GM19193 (cell line): ENCODE results near the gene XPR1.
A peak's percentile ranks its signal among the peaks of the same experiment; 100 is the strongest.

Experiments used
- POLR2A ChIP-seq: IDR thresholded peaks from 4 replicates; pipeline ENCODE4 v1.6.1; 2011; ENCODE audit not compliant: insufficient read depth, insufficient read length; ENCODE audit errors: extremely low read depth

The XPR1 gene

DNA sequence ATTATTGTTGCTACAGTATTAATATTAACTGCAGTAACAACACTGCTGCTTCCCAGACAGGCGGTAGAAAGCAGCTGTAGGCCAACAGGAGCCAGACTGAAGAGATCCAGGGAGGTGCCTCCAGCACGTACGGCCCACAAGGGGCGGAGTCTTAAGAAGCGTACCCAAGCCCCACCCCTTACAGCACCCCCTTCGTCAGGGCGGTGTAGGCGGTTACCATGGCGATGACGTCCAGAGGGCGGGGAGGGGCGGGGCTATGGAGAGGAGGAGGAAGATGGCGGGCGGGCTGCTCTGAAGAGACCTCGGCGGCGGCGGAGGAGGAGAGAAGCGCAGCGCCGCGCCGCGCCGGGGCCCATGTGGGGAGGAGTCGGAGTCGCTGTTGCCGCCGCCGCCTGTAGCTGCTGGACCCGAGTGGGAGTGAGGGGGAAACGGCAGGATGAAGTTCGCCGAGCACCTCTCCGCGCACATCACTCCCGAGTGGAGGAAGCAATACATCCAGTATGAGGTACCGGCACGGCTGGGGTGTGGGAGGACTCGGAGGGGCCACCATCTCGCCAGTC, at the start of gene XPR1:
TSS of gene XPR1 (plus strand) at position 257 of the 560 bp plus-strand sequence. CDS start at position 437, 180 bp downstream.
- TF ChIP-seq POLR2A, result peak; percentile 82

DNA sequence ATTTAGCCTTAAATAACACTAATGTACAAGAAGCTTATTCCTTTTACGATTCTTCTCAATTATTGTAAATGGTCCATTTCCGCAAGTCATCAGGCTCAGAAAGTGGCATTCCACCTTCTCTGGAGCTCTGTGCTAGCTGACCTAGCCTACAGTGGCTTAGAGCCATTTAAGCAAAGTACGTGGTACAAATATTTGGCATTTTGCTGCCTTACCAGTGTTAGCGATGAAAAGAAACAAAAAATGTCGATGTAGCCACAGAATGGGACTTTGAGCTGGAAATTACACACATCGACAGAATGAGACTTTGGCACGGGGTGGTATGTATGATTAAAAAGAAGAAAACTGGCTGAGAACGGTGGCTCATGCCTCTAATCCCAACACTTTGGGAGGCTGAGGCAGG, 47.0 kb upstream of the XPR1 start:
- TF ChIP-seq POLR2A, result no peak

DNA sequence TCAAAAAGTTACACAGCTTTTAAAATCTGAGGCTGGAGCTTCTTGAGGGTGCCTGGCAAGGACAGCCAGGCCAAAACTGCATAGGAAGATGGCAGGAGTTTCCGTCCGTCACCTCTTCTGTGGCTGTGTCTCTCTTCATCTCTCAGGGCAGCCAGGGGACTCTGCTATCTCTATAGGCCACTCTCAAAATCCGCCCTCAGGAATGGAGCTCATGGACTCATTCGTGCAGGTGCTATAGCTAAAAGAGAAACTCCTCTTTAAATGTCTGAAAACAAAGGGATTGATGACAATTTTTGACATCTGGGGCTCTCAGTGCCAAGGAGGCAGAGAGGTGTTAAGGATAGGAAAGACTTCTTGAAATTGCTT, 45.8 kb upstream of the XPR1 start:
- no peak for TF ChIP-seq POLR2A

DNA sequence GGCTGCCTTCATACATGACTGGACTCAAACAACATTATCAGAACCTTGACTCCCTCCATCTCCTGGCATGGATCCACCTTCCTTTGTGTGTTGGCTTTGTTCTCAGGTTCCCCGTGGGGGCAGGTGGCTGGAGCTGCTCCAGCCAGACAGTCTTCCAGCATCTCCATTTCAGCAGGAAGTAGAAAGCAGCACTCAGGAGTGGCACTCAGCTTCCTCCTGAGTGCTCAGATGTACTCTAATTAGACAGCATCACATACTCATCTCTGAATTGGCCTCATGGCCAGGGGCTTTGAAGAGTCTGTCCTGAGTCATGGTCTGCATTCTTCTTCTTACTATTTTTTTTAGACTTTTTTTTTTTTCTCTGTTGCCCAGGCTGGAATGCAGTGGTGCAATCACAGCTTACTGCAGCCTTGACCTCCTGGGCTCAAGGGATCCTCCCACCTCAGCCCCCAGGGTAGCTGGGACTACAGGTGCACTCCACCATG, 45.1 kb upstream of the XPR1 start:
- TF ChIP-seq POLR2A, result no peak

DNA sequence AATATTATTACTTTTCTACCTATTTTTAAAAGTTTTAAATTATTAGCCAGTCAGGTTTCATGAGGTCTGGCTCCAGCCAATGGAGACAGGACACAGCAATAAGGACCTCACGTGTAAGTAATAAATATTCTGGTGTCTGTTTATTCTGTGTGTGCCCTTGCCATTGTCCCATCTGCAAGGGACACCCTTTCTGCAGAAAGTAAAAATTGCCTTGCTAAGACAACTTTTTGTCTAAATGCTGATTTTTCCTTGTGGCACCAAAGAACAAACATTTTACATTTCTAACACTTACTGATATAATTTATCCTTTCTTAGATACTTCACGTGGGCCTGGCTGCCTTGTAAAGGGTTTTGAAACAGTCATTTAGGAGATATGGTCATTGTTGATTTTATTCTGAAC, 43.7 kb upstream of the XPR1 start:
- no peak for TF ChIP-seq POLR2A

DNA sequence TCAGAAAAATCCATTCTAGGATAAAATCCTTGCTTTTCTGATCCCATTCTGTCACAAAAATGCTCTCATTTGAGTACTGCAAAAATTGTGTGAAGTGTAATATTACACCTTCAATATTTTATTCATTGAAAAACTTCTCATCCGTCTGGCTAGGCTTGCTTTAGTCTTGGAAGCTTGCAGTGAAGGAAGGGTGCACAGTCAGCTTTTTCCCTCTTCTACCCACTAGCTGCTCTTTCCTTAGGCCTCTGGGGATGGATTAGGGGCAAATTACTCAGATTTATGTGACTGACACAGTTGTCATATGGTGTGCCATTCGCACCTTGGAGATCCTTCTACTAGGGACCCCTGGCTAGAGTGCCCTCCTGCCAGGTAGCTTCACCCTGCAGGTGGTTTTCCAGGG, 40.9 kb upstream of the XPR1 start:
- no peak for TF ChIP-seq POLR2A

DNA sequence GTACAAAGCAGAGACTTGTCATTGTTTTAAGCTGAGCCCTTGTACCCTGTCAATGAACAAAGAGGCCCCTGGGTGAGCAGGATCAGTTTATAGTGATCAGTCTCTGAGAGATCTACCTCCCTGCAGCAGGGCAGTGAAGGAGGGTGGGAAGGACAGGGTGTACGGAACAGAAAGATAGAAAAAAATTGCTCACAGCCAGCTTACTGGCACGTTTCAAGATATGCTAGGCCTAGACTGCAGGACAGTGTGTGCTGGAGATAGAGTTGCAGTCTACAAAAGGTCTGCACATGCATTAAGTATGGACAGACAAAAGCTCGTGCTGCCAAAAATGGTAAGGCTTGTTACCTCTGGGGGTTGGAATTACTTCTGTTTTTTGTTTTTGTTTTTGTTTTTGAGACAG, 38.4 kb upstream of the XPR1 start:
- no peak for TF ChIP-seq POLR2A

DNA sequence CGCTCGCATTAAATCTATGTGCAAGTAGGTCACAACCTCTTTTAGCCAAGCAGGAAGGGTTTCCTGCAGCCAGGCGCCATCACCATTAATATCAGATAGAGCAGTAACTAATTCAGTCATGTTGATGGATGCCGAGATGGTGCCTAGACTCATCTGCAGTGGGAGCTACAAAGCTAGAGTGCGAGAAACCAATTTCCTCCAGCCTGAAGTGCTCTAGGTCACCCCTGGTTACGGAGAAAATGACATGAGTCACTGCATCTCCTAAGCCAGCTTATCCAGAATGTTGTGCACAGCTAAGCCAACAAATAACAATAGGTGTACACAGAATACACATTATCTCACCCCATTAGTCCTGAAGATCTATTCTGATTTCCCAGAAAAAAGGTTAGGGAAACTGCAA, 37.1 kb upstream of the XPR1 start:
- no peak for TF ChIP-seq POLR2A

DNA sequence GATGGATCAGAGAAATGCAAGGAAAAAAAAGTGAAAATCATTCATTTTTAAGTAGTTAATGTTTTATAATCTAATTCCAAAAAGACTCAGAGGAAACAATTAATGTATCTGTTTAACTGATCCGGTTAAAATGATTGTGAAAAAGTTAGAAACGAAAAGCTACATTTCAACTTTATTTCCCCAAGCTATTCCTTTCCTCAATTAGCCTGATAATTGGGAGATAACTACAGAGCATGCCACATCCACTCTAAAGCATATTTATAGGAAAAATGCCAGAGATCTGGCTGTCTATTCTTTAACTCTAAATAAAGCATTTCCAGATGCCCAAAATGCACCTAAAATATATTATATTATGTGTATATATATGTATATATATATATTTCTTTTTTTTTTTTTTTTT, 35.9 kb upstream of the XPR1 start:
- TF ChIP-seq POLR2A, result no peak

DNA sequence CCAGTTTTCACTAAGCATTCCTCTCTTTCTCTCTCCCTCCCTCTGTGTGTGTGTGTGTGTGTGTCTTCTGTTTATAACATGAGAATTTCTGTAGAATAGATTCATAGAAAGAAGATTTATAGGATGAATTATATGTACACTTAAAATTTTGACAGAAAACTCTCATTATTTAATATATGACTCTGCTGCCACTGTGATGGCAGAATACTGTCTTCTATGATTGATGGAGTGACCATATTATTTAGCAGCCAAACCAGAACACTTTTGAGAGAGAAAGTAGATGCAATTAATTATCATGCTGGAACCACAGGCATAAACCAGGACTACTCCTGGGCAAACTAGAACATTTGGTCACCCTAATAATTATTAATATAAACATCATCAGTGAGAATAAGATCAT, 34.3 kb upstream of the XPR1 start:
- no peak for TF ChIP-seq POLR2A

DNA sequence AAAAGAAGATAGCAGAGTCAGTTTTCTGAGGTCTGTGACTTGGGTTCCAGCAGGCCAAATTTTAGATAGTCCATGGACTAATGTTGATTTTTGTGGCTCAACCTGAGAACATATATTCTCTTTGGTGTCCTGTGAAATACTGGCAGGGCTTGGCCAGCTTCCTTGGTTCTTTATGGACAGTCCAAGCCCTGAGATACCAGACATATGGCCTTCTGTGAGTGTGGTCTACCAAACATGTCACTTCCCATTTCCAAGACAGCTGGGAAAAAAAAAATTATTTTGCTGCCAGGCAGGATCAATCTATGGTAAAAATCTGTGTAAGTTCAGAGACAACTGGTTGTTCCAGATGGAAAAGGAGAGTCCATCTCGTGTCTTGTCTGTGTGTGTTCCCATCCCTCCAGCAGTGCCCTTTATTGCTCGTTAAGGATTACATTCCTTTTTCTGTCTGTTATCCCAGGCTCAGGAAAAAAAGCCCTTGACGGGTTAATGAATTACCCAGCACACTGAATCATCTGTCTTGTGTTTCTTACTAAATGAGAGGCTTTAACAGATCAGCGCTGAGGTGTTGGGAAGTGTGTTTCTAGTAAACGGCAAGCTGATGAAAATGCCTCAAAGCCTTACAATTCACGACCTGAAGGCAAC, 33.4 kb upstream of the XPR1 start:
- TF ChIP-seq POLR2A, result no peak

DNA sequence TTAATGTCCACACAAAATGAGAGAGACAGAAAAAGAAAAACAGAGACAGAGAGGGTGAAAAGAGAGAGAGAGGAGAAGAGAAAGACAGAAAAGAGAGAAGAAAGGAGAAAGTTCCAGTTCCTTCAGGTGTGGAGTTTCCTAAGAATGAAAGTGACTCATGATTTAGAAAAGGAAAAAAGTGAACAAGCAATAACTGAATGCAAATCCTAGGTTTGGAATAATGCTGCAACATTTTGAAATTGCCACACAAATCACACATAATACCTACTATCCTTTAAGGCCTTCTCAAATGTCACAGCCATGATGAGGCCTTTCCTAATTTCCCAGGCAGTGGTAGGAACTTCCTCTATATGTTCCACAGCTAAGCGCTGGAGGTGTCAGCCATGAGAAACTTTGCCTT, 31.5 kb upstream of the XPR1 start:
- no peak for TF ChIP-seq POLR2A

DNA sequence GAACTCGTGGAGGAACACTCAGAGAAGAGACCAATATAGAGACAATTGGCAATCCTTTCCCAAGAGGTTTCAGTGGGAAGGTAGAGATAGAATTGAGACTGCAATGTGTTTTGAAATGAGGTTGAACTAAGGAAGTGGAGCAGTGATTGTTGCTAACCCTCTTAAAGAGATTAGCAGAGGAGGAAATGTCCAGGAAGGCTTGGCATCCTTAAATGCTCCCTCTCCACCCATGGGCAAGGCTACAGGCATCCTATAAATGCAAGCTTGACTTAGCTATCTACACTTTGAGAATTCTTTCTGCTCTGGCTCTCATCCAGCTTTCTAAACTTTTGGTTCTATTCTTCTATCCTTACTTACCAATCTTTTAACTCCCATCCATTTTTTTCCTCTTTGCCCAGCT, 30.3 kb upstream of the XPR1 start:
- no peak for TF ChIP-seq POLR2A

DNA sequence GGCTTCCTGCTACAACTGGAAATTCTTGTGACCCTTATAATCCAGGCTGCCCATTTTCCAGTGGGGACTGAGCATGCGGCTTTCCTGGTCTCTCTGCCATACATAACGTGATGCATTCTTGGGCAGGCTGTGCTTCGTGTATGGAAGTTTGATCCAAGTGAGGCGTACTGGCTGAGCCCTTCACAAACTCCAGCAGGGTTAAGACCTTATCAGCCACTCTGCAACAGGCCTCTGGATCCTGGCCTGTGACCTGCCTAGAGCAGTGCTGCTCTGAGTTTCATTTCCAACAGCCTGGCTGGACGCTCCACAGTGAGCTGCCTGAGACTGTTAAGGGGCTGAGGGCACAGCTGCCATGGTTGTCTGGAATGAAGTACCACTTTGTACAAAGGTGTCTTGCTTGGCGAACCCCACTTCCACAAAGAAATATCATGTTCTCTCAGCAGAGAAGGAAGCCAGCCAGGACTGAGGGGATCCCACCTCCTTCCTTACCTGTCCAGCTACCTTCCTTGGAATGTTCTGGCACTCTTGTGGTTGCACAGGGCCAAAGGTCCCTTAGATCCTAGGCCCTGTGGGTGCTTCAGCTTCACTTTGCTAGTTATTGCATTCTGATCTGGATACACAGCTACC, 28.5 kb upstream of the XPR1 start:
- TF ChIP-seq POLR2A, result no peak

DNA sequence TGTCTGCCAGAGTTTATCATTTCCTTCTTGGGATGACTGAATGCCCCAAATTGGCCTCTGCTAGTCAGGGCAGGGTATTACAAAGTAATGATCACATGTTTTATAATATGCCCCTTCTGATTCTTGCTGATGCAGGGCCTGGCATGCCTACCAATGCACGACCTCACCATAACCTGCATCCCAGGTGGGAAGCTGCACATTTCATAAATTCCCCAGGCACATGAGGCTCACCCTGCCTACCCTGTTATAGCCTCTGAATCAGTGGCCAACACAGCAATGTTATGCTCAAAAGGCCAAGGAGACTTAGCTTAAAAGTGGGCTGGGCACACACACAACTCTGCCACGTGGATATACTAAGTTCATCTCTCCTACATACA, 28.0 kb upstream of the XPR1 start:
- no peak for TF ChIP-seq POLR2A

DNA sequence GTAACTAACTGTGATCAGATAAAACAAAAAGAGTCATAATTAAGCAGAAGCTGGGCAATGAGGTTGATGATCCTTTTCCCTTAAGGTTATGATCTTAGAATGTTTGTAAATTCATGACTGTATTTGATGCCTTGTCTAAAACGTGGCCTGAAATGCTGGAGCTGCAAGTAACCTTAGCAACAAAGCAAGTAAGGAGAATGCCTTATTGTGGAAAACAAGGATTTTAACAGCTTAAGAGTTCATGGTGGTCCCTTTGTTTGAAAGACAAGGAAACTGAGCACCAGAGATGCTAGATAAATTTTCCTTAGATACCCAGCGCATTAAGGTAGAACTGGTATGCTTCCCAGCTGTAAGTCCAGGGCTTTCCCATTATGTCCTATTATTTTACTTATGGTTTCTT, 25.7 kb upstream of the XPR1 start:
- TF ChIP-seq POLR2A, result no peak
